Measurements from ENCODE around the gene NDUFB10. TPM values are rescaled to one million over a fixed set of nuclear protein-coding genes. Genes with fewer than 3 reads are reported as not detected.

Gene NDUFB10
- total and polyA plus RNA-seq, 10 of the 15 experiments (the other 5 are each of a cell fraction or from before 2014, with no cell fraction given): 52.2 to 319 (median 130) TPM

GRCh38 chr16:1982013-1982433 lies 22.7 kb downstream of the NDUFB10 start:
- POLR2A ChIA-PET: interaction anchor here (0.6 to 4.7 kb wide), 7 partner anchors 9 to 177 kb away, joined by 4 to 25 read pairs (median 7); partner anchors contain the start of genes MSRB1, NDUFB10, RPS2 and TBL3
- RAD21 ChIA-PET (ENCODE audit: unreplicated experiment): interaction anchor here (0.9 to 2.6 kb wide), 5 partner anchors 9 to 155 kb away, joined by 3 to 12 read pairs (median 5); partner anchors contain the start of genes FAHD1, HAGH and RPS2
- SMC1A ChIA-PET (ENCODE audit: uncharacterized antibody, unreplicated experiment): interaction anchor here (1.2 to 1.7 kb wide), 4 partner anchors 15 to 26 kb away, joined by 3 to 7 read pairs (median 4); partner anchors contain the start of gene RPS2

More at GRCh38 chr16:1982013-1982433, 22.7 kb downstream of the NDUFB10 start:
- intact Hi-C loops (cut with micrococcal nuclease; ENCODE audit: unreplicated experiment): no loop called here
- no peak overlapping the region for H3K9ac ChIP-seq (ENCODE audit: control insufficient read depth, insufficient read depth, low read length)
- whole genome bisulfite sequencing (ENCODE audit: insufficient coverage, insufficient replicate concordance, low lambda C conversion rate, missing lambda C conversion rate): 17% methylated on average over 5 of the region's 5 CpGs
- no peak overlapping the region for H3K27ac ChIP-seq (ENCODE audit: control insufficient read depth, insufficient read depth)
- H3K36me3 ChIP-seq (ENCODE audit: control insufficient read depth in 2 of 2, insufficient read depth in 2 of 2, low read length in 1 of 2): peaks cover 5 to 18% of the 10 kb centered on the region in 2 experiments; a peak in 3 of 4 replicates
- 0 out of 4 replicates have a peak, but pooled peaks cover 0 to 5% of the 10 kb centered on the region in 2 experiments for H3K27me3 ChIP-seq (replicated peaks in 1 of 2; ENCODE audit: control insufficient read depth in 2 of 2, insufficient read depth in 2 of 2, low read length in 1 of 2)
- H3K4me2 ChIP-seq (ENCODE audit: control insufficient read depth, insufficient read depth): no peak overlapping the region
- DNase-seq (ENCODE audit: low read depth, low spot score) (no peak), FAIRE-seq (no peak), ATAC-seq (no peak)
- TF ChIP-seq RELB (IDR thresholded peaks at IDR 0.05; ENCODE audit: low read depth) (no peak), TCF12 (IDR thresholded peaks at IDR 0.05; ENCODE audit: low read depth, low read length) (0 out of 2 replicates have a peak, but pooled peaks have one; percentile 3)
- H3K79me2 ChIP-seq (ENCODE audit: control insufficient read depth, insufficient read depth, low read length): no peaks in the 10 kb centered on the region; the same call in none of the 2 replicates
- peaks cover 28% of the 10 kb centered on the region for H3K4me1 ChIP-seq (ENCODE audit: control insufficient read depth, insufficient read depth, low read length)
- H3K9me3 ChIP-seq (replicated peaks; ENCODE audit: control insufficient read depth, insufficient read depth, low read length): no peaks in the 10 kb centered on the region
- CTCF ChIA-PET: interaction anchor here (0.7 to 1.8 kb wide), 7 partner anchors 9 to 159 kb away, joined by 3 to 5 read pairs (median 5); partner anchors contain the start of gene RNF151
- no peak overlapping the region for H3K4me3 ChIP-seq
- H2AFZ ChIP-seq (ENCODE audit: control insufficient read depth, low read depth, low read length): no peak overlapping the region
- in situ Hi-C loops (cut with MboI): no loop called here
- no peaks in the 10 kb centered on the region for H4K20me1 ChIP-seq (ENCODE audit: control insufficient read depth, insufficient read depth)
- no TSS peak for BruUV-seq (replicated peaks)

Measured in GM12878 (cell line).